HG03354 (cell line): Measurements from ENCODE around the gene PALM3.
"Not testable (repeated sequence)": the region's sequence is repeated elsewhere in the genome, so short reads cannot be mapped to it uniquely, and the experiment has no call there.

Experiments
- ATAC-seq: cut with Tn5 transposase; IDR thresholded peaks from one replicate; pipeline ENCODE4 v1.9.1; 2021; ENCODE audit warnings: mild to moderate bottlenecking; ENCODE audit not compliant: unreplicated experiment, poor library complexity, severe bottlenecking

Gene PALM3

DNA sequence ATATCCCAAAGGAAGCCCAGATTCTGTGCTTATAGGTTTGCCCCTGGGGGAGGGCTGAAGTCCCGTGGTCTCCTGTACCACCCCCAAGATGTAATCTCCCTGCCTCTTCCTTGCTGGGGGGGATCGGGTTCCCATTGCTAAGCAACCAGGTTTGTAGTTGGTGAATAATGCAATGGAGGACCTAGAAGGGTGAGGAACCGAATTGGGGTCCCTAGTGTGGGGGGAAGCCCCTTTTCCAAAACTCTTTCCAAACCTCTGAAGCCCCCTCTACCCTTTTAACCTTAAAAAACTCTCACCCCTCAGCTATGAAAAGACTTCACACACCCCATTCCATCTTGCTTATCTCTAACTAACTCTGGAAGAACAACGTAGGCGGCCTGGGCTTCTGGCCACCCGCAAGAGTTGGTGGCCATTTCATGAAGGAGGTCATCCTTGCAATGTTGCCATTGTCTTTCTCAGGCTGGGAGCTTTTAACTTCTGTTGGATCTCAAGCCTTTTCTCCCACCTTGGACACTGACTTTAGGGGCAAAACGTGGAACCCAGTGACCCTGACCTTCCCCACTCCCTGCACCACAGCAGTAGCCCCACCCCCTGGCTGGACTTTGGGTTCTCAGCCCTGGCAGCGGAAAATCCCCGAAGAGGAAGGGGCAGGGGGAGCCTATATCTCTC, 661 bp downstream of the PALM3 start:
- no peak for ATAC-seq

DNA sequence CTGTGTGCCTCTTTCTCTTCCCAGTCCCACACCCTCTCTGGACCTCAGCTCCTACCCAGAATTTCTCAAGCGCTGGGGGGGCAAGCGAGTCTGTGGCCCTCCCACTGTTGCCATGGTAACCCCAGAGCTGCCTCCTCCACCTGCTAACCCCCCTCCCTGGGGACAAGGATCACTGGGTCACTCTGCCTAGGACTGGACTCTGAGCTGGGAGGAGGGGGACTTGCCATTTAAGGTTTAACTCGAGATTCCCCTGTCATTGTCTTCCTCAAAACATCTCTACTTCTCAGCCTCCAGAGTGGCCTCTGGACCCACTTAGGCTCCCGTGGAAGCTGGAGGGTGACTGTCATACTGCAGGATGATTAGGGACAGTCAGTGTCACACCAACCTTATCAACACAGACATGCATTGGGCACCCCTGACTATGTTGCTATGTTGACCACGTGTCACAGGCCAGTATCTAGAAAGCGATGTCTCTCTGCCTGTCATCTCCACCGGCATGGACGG, 2.2 kb downstream of the PALM3 start:
- ATAC-seq, result no peak

DNA sequence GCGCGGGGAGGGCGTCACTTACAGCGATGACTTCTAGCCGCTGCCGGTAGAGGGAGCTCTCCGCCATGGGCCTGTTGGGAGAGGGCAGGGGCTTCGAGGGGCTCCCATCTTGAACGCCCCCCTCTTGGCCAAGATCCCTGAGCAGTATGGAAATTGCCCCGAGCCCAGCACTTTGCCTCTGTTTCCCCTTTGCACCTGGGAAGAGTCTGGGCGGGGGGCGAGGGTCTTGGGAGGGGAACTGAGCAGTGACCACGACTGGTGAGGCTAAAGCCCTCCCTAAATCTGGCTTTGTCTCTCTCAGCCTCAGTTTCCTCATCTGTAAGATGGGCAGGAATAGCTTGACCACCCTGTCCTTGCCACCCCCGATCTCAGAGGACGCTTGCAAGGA, 2.8 kb downstream of the PALM3 start:
- no peak for ATAC-seq

DNA sequence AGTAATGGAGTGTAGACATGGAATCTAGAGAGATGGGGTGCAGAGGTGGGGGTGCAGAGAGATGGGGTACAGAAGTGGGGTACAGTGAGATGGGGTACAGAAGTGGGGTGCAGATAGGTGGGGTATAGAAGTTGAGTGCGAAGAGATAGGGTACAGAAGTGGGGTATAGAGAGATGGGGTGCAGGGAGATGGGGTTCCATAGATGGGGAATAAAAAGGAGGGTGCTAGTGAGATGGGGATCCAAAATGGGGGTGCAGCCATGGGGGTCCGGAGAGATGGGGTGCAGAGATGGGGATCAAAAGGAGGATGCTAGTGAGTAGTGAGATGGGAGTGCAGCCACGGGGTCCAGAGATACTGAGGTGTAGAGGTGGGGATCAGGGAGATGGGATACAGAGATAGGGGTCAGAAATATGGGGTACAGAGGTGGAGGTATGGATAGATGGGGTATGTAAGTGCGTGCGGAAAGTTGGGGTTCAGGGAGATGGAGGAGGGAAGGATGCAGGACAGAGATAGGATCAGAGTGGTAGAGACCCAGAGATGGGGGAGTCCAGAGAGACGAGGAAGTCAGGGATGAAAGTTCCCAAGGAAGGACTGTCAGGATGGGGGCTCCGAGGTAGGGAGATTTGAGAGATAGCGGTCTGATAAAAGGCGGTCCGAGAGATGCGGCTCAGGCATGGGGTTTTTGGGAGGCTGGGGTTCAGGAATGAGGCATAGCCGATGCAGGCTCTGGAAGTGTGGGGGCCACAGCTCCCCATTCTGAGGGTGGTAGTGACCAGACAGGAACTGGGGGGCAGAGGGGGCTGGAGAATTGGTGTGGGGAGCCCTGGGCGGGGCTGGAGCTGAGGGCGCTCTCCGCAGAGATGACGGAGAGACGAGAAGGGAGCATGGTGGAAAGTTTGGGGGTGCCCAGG, 3.4 kb downstream of the PALM3 start:
- ATAC-seq, result no peak

DNA sequence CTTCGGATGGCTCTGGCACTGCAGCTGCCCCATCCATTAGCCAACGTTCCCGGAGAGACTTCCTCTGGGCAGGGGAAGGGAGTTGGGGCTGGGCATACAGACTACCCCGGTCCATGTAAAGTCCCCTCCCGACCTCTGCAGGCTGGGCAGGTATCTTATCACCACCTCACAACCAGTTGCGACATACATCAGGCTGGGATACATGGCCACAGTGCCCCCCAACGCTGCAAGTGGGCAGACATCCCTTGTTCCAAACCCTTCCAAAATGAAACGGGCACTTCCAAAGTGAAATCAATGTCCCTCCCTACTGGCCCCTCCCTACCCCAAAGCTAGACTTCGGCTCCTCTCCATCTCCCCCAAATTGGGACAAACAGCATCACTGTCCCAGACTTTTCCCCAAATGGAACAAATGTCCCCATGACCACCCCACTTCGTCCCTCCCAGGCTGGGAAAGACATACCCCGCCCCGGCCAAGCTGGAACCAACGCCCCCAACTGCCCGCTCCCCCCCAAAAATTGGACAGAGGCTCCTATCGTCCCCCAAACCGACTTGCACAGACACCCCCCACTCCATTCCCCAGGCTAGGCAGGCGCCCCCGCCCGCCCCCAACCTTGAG, 5.0 kb downstream of the PALM3 start:
- no peak for ATAC-seq

DNA sequence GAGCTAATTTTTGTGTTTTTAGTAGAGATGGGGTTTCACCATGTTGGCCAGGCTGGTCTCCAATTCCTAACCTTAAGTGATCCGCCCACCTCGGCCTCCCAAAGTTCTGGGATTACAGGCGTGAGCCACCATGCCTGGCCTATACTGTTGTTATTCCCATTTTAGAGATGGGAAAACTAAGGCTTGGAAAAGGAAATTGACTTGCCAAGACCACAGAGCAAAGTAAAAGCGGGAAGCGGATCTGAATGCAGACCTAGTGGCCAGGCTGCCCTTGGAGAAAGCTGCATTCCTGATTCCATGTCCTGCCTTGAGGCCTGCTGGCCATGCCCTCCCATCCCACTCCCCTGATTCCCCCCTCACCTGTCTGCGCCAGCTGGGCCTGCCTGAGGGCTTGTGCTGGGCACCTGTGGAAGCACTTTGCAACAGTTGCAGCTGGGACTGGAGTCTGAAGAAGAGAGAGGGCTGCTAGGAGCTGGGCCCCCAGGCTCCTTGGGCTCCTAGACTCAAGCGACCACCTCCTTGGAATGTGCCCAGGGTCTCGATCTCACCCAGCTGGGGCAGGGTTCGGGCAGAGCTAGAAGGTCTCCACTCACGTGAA, 5.7 kb downstream of the PALM3 start:
- ATAC-seq, result no peak

DNA sequence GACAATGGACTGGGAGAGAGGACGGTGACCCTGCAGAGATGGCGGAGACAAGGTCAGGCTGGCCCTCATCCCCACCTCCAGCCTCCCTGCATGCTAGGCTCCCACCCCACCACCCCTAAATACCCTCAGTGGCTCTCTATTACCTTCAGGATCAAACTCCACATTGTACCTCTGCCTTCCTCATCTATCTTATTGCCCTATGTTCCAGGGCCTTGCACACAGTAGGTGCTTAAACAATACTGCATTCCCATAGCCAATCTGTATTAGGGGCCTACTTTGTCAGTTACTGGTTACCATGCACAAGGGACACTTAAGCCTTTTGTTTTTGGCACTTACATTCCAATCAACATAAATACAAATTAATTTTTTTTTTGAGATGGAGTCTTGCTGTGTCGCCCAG, 6.5 kb downstream of the PALM3 start:
- no peak for ATAC-seq

DNA sequence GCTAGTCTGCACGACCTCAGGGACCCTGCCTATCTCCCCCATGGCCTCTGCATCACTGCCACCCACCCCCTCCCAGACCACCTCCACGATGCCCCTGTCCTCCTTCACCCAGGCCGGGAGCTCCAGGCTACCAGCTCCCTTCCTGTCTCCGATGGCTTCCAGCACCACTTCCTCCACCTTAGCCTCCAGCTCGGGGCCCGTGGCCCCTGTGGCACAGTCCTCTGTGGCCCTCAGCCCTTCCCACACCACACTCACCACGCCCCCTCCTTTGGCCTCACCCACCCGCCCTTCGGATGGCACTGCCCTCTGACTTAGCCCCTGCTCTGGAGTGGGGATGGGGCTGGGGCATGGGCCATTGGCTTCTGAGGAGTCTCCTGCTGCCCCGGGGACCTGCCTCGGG, 7.2 kb downstream of the PALM3 start:
- ATAC-seq, result no peak

DNA sequence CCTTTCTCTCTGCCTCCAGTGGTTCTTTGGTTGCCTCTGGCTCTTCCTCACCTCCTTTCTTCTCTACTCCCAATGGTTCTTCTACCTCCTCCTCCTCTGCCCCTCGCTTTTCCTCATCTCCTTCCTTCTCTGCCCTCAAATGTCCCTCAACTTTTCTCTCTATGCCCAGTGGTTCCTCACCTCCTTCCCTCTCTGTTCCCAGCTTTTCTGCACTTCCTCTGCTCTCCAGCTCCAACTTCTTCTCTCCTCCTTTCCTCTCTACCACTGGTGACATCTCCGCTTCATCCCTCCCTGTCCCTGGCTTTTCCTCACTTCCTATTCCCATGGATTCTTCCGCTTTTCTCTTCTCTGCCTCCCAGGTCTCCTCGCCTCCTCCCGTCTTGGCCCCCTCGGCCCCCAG, 7.8 kb downstream of the PALM3 start:
- ATAC-seq, result no peak

DNA sequence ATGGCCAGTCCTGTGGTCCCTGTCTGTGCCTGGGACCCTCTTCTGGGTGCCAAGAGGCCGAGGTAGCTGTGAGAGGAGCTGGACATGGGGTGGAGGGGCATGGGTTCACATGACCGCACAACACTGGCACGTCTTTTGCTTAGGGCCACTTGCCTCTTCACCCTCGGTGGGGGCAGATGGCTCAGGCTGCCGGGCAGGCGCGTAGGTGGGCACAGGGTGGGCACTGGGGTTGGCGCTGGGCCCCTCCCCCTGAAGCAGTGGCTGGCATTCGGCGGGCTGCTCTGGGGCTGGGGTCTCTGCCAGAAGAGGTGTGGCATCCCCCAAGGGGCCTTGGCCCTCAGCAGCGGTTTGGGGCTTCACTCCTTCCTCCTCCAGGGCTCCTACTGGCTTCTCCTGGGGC, 8.4 kb downstream of the PALM3 start:
- ATAC-seq, result no peak

DNA sequence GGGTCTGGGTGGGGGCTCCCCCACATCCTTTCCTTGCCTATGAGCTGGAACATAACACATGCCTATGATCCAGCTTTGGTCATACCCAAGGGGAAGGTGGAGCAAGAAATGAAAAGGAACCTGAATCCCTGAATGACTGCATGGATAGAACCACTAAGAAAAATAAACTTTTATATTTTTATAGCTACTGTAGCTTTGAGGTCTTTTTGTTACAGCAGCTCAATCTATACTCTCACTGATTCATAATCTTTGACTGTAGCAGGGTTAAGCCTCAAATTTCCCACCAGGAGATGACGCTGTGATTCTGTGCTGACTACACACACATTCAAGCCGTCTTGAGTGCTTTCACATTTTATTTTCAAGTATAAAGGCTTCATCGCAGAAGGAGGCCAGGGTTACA, 8.8 kb downstream of the PALM3 start:
- ATAC-seq, result no peak

DNA sequence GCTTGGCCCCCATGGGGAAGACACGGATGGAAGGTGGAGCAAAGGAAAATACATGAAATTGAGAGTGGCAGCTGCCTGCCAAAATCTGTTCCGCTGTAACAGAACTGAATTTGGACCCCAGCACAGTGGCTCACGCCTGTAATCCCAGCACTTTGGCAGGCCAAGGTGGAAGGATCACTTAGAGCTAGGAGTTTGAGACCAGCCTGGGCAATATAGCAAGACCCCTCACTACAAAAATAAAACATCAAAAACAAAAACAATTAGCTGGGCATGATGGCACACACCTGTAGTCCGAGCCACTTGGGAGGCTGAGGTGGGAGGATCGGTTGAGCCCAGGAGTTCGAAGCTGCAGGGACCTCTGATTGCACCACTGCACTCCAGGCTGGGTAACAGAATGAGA, 9.4 kb downstream of the PALM3 start:
- ATAC-seq, result no peak

DNA sequence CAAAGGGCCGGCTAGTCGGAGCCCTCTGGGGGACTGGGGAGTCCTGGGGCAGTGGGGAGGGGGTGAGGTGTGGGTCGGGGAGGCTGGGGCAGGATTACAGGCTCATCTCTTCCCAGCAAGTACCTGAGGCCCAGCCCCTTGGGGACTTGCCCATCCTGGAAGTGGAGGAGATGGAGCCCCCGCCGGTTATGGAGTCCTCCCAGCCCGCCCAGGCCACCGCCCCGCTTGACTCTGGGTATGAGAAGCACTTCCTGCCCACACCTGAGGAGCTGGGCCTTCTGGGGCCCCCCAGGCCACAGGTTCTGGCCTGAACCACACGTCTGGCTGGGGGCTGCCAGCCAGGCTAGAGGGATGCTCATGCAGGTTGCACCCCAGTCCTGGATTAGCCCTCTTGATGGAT, 9.9 kb downstream of the PALM3 start:
- no peak for ATAC-seq

DNA sequence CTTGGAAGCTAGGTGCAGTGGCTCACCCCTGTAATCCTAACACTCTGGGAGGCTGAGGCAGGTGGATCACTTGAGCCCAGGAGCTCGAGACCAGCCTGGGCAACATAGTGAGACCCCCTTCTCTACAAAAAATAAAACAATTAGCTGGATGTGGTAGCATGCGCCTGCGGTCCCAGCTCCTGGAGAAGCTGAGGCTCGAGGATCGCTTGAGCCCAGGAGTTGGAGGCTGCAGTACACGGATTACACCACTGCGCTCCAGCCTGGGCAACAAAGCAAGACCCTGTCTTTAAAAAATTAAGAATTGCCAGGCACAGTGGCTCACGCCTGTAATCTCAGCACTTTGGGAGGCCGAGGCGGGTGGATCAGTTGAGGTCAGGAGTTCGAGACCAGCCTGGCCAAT, 10.9 kb downstream of the PALM3 start:
- not testable (repeated sequence) for ATAC-seq

DNA sequence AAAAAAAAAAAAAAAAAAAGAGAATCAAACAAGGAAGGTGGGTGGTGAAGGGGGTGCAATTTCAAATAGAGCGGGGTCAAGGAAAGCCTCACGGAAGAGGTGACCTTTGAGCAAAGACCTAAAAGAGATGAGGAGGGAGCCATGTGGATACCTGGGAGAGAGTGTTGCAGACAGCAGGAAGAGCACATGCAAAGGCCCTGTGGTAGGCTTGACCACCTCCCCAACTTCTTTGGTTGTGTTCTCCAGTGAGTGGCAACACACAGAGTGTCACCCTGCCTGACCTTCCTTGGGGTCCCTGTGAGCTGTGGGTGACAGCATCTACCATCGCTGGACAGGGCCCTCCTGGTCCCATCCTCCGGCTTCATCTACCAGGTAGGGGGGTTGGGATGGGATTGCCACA, 11.4 kb downstream of the PALM3 start:
- no peak for ATAC-seq

DNA sequence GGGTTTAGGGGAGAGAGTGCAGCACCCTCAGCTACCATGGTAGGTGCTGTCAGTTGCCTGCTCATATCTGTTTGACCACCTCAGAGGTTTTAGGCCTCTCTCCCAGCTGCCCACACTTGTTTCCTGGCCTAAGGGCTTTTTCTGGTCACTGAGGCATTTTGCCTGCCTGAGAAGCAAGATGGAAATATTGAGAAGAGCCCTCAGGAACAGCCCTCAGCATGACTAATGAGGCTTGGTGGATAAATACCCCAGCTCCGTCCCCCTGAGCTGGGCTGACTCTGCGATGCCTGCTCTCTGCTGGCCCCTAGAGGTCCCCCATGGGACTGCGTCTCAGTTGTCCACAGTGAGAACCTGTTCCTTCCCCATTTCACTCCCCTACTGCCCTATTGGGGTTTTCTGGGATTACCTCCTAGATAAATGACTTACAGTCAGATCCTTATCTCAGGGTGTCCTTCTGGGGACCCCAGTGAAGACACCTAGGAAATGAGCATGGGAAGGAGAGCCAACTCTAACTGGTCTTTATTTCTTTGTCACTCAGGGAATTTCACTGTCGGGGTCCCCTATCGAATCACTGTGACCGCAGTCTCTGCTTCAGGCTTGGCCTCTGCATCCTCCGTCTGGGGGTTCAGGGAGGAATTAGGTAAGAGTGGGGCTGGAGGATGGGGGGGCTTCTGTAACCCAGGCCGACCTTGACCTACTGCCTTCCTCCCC, 13.3 kb downstream of the PALM3 start:
- ATAC-seq, result no peak

DNA sequence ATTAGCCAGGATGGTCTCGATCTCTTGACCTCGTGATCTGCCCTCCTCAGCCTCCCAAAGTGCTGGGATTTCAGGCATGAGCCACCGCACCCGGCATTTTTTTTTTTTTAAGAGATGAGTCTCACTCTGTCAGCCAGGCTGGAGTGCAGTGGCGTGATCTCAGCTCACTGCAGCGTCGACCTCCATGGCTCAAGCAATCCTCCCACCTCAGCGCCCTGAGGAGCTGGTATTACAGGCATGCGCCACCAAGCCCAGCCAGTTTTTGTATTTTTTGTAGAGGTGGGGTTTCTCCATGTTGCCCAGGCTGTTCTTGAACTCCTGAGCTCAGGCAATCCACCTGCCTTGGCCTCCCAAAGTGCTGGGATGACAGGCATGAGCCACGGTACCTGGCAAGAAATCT, 14.0 kb downstream of the PALM3 start:
- ATAC-seq, result not testable (repeated sequence)

DNA sequence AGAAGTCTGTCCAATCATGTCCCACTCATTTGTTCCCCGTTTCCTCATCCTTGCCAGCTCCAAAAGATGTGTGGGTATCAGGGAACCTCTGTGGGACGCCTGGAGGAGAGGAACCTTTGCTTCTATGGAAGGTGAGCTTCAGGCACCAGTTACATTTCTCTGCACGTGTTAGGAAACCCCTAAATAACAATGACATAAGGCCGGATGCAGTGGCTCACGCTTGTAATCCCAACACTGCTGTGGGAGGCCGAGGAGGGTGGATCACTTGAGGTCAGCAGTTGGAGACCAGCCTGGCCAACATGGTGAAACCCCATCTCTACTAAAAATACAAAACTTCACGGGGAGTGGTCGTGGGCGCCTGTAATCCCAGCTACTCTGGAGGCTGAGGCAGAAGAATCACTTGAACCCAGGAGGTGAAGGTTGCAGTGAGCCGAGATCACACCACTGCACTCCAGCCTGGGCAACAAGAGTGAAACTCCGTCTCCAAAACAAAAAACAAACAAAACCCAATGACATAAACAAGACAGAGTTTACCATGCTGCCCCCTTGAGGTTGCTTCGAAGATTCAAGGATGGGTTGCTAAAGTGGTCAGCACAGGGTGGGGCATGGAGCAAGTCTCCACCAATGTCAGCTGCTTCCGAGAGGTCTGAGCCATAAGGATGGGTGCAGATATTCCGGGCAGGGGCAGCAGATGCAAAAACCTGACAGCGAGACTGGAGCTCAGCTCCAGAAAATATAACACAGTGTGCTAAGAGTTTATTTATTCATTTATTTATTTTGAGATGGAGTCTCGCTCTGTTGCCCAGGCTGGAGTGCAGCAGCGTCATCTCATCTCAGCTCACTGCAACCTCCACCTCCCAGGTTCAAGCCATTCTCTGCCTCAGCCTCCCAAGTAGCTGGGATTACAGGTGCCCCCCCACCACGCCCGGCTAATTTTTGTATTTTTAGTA, 18.9 kb downstream of the PALM3 start:
- ATAC-seq, result not testable (repeated sequence)

DNA sequence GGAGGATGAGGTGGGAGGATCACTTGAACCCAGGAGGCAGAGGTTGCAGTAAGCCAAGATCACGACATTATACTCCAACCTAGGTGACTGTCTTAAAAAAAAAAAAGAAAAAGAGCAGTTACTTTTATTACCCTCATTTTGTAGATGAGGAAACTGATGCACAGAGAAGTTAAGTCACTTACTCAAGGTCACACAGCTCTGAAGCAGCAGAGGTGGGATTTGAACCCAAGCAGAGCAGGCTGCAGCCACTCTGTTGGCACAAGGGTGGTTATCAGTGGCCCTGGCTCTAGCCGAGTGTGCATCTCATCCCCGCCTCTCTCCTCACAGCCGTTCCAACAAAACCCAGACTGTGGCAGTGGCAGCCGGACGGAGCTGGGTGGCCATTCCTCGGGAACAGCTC, 22.7 kb downstream of the PALM3 start:
- ATAC-seq, result no peak
